A549 (cell line): ENCODE data around the gene PLPPR3. TPM values are rescaled to one million over a fixed set of nuclear protein-coding genes. Genes with fewer than 3 reads are reported as not detected.
A peak's percentile ranks its signal among the peaks of the same experiment; 100 is the strongest.

Source experiments
- ATAC-seq, 2 experiments: fragments of 200-7000 bp in 1 of 2; fragments of >200 bp in 1 of 2; cut with Nextera tagmentation in 1 of 2; cut with Tn5 transposase in 1 of 2; 3 replicates each; pipeline versions ENCODE4 v1.8.0 to v1.9.1; 2018 to 2020; ENCODE audit warnings: mild to moderate bottlenecking in 1 of 2, moderate library complexity in 1 of 2
- CTCF ChIA-PET: fragments of 300-600 bp; sonication (Branson Sonifier 250); formaldehyde crosslinking; extraction: SDS; loops from one replicate; lab custom pipeline; 2021; ENCODE audit warnings: antibody characterized with exemption, inconsistent platforms; lab: Yijun Ruan, JAX
- POLR2A ChIA-PET: fragments of 350-600 bp; formaldehyde crosslinking; extraction: SDS; loops from one replicate; lab custom pipeline; 2021; ENCODE audit warnings: antibody characterized with exemption, inconsistent platforms; lab: Yijun Ruan, JAX
- DNase-seq, 2 experiments: peaks; one replicate each; pipeline versions ENCODE4 v3.0.0 to v3.0.0-alpha.2; 2011 to 2016; ENCODE audit warnings: low read depth in 1 of 2, low spot score in 1 of 2
- FAIRE-seq: peaks from 2 replicates; lab custom pipeline; 2011; peaks lifted over from hg19 to GRCh38; lab: Jason Lieb, UNC
- H3K27ac ChIP-seq, 2 experiments: fragments of >200 bp; sonication (Bioruptor Twin); formaldehyde crosslinking; 3 replicates each; pipeline ENCODE4 v1.5.1; 2016 to 2017
- H3K4me1 ChIP-seq: fragments of >200 bp; sonication (Bioruptor Twin); formaldehyde crosslinking; 3 replicates; pipeline ENCODE4 v1.6.1; 2016
- H3K4me2 ChIP-seq: fragments of >200 bp; sonication (Bioruptor Twin); formaldehyde crosslinking; 3 replicates; pipeline ENCODE4 v1.6.1; 2016
- H3K4me3 ChIP-seq: fragments of >200 bp; sonication (Bioruptor Twin); formaldehyde crosslinking; 3 replicates; pipeline ENCODE4 v1.5.1; 2016
- H3K9me3 ChIP-seq: fragments of >200 bp; sonication (Bioruptor Twin); formaldehyde crosslinking; 3 replicates; pipeline ENCODE4 v1.6.1; 2016
- BCL3 ChIP-seq: fragments of >200 bp; sonication (Bioruptor Twin); formaldehyde crosslinking; IDR thresholded peaks from 3 replicates; pipeline ENCODE4 v1.6.1; 2016
- CHD4 ChIP-seq: fragments of 200-600 bp; sonication (generic); IDR thresholded peaks from 2 replicates; pipeline ENCODE4 v1.6.1; 2016; ENCODE audit warnings: antibody characterized with exemption, mild to moderate bottlenecking, borderline replicate concordance
- E2F6 ChIP-seq: IDR thresholded peaks from 2 replicates; pipeline ENCODE4 v1.6.1; 2012; ENCODE audit warnings: low read depth, borderline replicate concordance
- EHF ChIP-seq: fragments of 250-450 bp; sonication (Bioruptor Pico); IDR thresholded peaks from 2 replicates; pipeline ENCODE4 v1.5.0; 2020; ENCODE audit warnings: mild to moderate bottlenecking
- FOSB ChIP-seq: fragments of 250-450 bp; sonication (Bioruptor Pico); IDR thresholded peaks from 2 replicates; pipeline ENCODE4 v1.5.0; 2020; ENCODE audit warnings: mild to moderate bottlenecking, moderate library complexity
- FOSL2 ChIP-seq, 2 experiments: fragments of 450-650 bp in 1 of 2; fragments of >200 bp in 1 of 2; sonication (Bioruptor Twin) in 1 of 2; formaldehyde crosslinking; IDR thresholded peaks; 2 replicates each; pipeline versions ENCODE4 v1.5.0 to v1.6.1; 2016 to 2020; ENCODE audit warnings: mild to moderate bottlenecking in 1 of 2, moderate library complexity in 1 of 2
- HDAC2 ChIP-seq: fragments of 200-600 bp; sonication (generic); IDR thresholded peaks from 2 replicates; pipeline ENCODE4 v1.6.1; 2016
- HEYL ChIP-seq: fragments of 250-450 bp; sonication (Bioruptor Pico); IDR thresholded peaks from 2 replicates; pipeline ENCODE4 v1.8.0; 2021; ENCODE audit warnings: mild to moderate bottlenecking, moderate library complexity
- HOXA7 ChIP-seq: fragments of 250-450 bp; sonication (Bioruptor Pico); IDR thresholded peaks from 2 replicates; pipeline ENCODE4 v1.5.0; 2020; ENCODE audit warnings: mild to moderate bottlenecking, moderate library complexity
- HOXB13 ChIP-seq: fragments of 250-450 bp; sonication (Bioruptor Pico); IDR thresholded peaks from 2 replicates; pipeline ENCODE4 v1.5.0; 2020; ENCODE audit warnings: low read depth, mild to moderate bottlenecking, moderate library complexity
- HOXB5 ChIP-seq: fragments of 250-450 bp; sonication (Bioruptor Pico); IDR thresholded peaks from 2 replicates; pipeline ENCODE4 v1.5.0; 2020; ENCODE audit warnings: mild to moderate bottlenecking, moderate library complexity
- JUN ChIP-seq, 2 experiments: fragments of >200 bp; sonication (Bioruptor Twin); formaldehyde crosslinking; IDR thresholded peaks; 2 replicates in 1 of 2; 3 replicates in 1 of 2; pipeline ENCODE4 v1.6.1; 2016 to 2017
- KDM1A ChIP-seq: fragments of 200-600 bp; sonication (generic); IDR thresholded peaks from 2 replicates; pipeline ENCODE4 v1.6.1; 2016; ENCODE audit warnings: low read depth, mild to moderate bottlenecking
- MAFK ChIP-seq: fragments of 450-650 bp; IDR thresholded peaks from 2 replicates; pipeline ENCODE4 v1.6.1; 2014; ENCODE audit not compliant: partially characterized antibody
- NPAS2 ChIP-seq: fragments of 250-450 bp; sonication (Bioruptor Pico); IDR thresholded peaks from 2 replicates; pipeline ENCODE4 v1.8.0; 2022; ENCODE audit warnings: mild to moderate bottlenecking, moderate library complexity, borderline replicate concordance
- RAD21 ChIP-seq, 2 experiments: fragments of >200 bp in 1 of 2; sonication (Bioruptor Twin) in 1 of 2; formaldehyde crosslinking in 1 of 2; IDR thresholded peaks in 1 of 2; conservative IDR thresholded peaks in 1 of 2; 2 replicates in 1 of 2; 3 replicates in 1 of 2; pipeline ENCODE4 v1.6.1; 2012 to 2018; ENCODE audit warnings: inconsistent platforms in 1 of 2
- RFX5 ChIP-seq: fragments of 450-650 bp; IDR thresholded peaks from 2 replicates; pipeline ENCODE4 v1.7.1; 2014; ENCODE audit warnings: antibody characterized with exemption, mild to moderate bottlenecking, moderate library complexity
- SREBF2 ChIP-seq: fragments of 450-650 bp; IDR thresholded peaks from 2 replicates; pipeline ENCODE4 v1.6.1; 2014; ENCODE audit warnings: mild to moderate bottlenecking, moderate library complexity
- TFCP2L1 ChIP-seq: fragments of 250-450 bp; sonication (Bioruptor Pico); IDR thresholded peaks from 2 replicates; pipeline ENCODE4 v1.5.0; 2021; ENCODE audit warnings: mild to moderate bottlenecking
- ZC3H11A ChIP-seq: fragments of 450-650 bp; IDR thresholded peaks from 2 replicates; pipeline ENCODE4 v1.6.1; 2014; ENCODE audit warnings: antibody characterized with exemption, mild to moderate bottlenecking
- ZFP36 ChIP-seq: fragments of 450-650 bp; IDR thresholded peaks from 2 replicates; pipeline ENCODE4 v1.6.1; 2014; ENCODE audit warnings: borderline replicate concordance; ENCODE audit not compliant: partially characterized antibody
- WGBS: methylation state at CpG from one replicate; pipeline ENCODE4 v1.1.6; 2017; ENCODE audit errors: missing lambda C conversion rate; 5-methylcytosine and 5-hydroxymethylcytosine counted together
- polyA plus RNA-seq, 4 experiments: library from polyadenylated mRNA; depleted of rRNA in 3 of 4; stranded (reverse); fragments of >200 nt; fragmentation: RNase III in 1 of 4; extraction: RNeasy Plus Mini Kit Qiagen cat#74134 plus additional on column Dnase treatment in 1 of 4; gene quantifications; 2 replicates in 3 of 4; 3 replicates in 1 of 4; pipeline ENCODE4 v1.2.3, GENCODE V29; 2011 to 2017
- TF ChIP-seq, protein P1 (sequence below): fragments of >200 bp; sonication (Bioruptor Twin); formaldehyde crosslinking; IDR thresholded peaks from 3 replicates; pipeline ENCODE4 v1.5.1; 2016
- TF ChIP-seq, protein P2 (sequence below): IDR thresholded peaks from 2 replicates; pipeline ENCODE4 v1.6.1; 2012

Gene PLPPR3
- polyA plus RNA-seq, 2 of the 4 experiments (the other 2 are of a cell fraction): 2.6 to 3.7 TPM

GRCh38 chr19:768424-768823, 53.3 kb downstream of the PLPPR3 start:
- no peak overlapping the region for H3K4me3 ChIP-seq
- peaks cover 18% of the 10 kb centered on the region for H3K4me1 ChIP-seq
- H3K27ac ChIP-seq: peak overlapping the region; percentile 68 to 89
- WGBS: 32% methylated on average over 14 of the region's 14 CpGs
- no peak for FAIRE-seq
- H3K4me2 ChIP-seq: peak overlapping the region; percentile 42
- ATAC-seq: peak; percentile 31 to 53; a peak in 4 of 6 replicates
- peak in 1 of 2 experiments; percentile 70 for DNase-seq
- H3K9me3 ChIP-seq: no peaks in the 10 kb centered on the region
- ChIA-PET CTCF (interaction anchor here (1.6 to 3.1 kb wide), 2 partner anchors 16 to 59 kb away, joined by 10 to 18 read pairs; partner anchors contain the start of gene AZU1), POLR2A (interaction anchor here (2.4 kb wide), 1 partner anchor 16 kb away, joined by 15 read pairs; no protein-coding TSS in a partner anchor)
- no peak for TF ChIP-seq FOSL2 (IDR thresholded peaks at IDR 0.05)
- peak; percentile 55 for TF ChIP-seq FOSL2 (CRISPR knock-in tag; IDR thresholded peaks at IDR 0.05)
- TF ChIP-seq HOXA7 (CRISPR knock-in tag): no peak
- TF ChIP-seq, protein P1, sequence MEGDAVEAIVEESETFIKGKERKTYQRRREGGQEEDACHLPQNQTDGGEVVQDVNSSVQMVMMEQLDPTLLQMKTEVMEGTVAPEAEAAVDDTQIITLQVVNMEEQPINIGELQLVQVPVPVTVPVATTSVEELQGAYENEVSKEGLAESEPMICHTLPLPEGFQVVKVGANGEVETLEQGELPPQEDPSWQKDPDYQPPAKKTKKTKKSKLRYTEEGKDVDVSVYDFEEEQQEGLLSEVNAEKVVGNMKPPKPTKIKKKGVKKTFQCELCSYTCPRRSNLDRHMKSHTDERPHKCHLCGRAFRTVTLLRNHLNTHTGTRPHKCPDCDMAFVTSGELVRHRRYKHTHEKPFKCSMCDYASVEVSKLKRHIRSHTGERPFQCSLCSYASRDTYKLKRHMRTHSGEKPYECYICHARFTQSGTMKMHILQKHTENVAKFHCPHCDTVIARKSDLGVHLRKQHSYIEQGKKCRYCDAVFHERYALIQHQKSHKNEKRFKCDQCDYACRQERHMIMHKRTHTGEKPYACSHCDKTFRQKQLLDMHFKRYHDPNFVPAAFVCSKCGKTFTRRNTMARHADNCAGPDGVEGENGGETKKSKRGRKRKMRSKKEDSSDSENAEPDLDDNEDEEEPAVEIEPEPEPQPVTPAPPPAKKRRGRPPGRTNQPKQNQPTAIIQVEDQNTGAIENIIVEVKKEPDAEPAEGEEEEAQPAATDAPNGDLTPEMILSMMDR: no peak
- TF ChIP-seq E2F6: peak; percentile 29; the same call in 1 of the 2 replicates
- no peak for TF ChIP-seq ZC3H11A
- TF ChIP-seq NPAS2: no peak
- TF ChIP-seq RAD21 (conservative IDR thresholded peaks at IDR 0.05 in 1 of 2, IDR thresholded peaks at IDR 0.05 in 1 of 2): no peak
- no peak for TF ChIP-seq RFX5
- TF ChIP-seq KDM1A: no peak
- TF ChIP-seq SREBF2: no peak
- no peak for TF ChIP-seq ZFP36
- TF ChIP-seq BCL3: no peak
- TF ChIP-seq HEYL (CRISPR knock-in tag): no peak
- TF ChIP-seq, protein P2, sequence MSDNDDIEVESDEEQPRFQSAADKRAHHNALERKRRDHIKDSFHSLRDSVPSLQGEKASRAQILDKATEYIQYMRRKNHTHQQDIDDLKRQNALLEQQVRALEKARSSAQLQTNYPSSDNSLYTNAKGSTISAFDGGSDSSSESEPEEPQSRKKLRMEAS: peak; percentile 43; the same call in 1 of the 2 replicates
- peak; percentile 84 for TF ChIP-seq MAFK
- TF ChIP-seq EHF (CRISPR knock-in tag): no peak
- TF ChIP-seq JUN (IDR thresholded peaks at IDR 0.05): 0 out of 5 replicates have a peak, but pooled peaks of 1 of the 2 experiments have one; percentile 12

DNA sequence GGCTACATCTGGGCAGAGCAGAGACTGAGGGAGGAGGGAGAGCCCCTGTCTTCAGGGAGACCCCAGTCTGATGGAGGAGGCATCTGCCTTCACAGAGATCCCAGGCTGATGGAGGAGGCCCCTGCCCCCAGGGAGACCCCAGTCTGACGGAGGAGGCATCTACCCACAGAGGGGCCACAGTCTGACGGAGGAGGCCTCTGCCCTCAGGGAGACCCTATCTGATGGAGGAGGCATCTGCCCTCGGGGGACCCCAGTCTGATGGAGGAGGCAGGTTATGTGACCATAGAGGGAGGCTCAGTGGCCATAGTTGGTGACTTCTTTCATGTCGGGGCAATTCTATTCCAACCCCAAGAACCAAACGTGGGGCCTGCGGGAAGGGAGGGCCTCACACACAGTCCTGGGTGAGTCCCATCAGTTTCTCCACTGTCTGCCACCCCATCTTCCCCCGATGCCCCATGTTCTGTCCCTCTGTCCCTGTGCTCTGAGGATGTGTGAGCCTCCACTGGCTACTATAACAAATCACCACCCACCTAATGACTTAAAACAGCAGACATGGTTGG, 56.5 kb downstream of the PLPPR3 start:
- CTCF ChIA-PET: no interaction called here
- H3K4me3 ChIP-seq: no peak overlapping the region
- ATAC-seq: peak; percentile 14 to 20; a peak in 4 of 6 replicates

More for the DNA sequence above, 56.5 kb downstream of the PLPPR3 start:
- TF ChIP-seq JUN (IDR thresholded peaks at IDR 0.05) (peak; percentile 47 to 52; a peak in 2 of 5 replicates), EHF (CRISPR knock-in tag) (peak; percentile 53; the same call in 1 of the 2 replicates), ZFP36 (peak; percentile 99), TFCP2L1 (CRISPR knock-in tag) (peak; percentile 92), HOXB5 (peak; percentile 71; the same call in 1 of the 2 replicates), HDAC2 (no peak), CHD4 (no peak), HOXB13 (0 out of 2 replicates have a peak, but pooled peaks have one; percentile 24), KDM1A (no peak), FOSB (CRISPR knock-in tag) (peak; percentile 92), FOSL2 (IDR thresholded peaks at IDR 0.05) (no peak), FOSL2 (CRISPR knock-in tag; IDR thresholded peaks at IDR 0.05) (no peak), E2F6 (no peak), HOXA7 (CRISPR knock-in tag) (peak; percentile 81)
- TF ChIP-seq, all 56 proteins: peak for 8
- DNase-seq: peak in 1 of 2 experiments; percentile 42
- POLR2A ChIA-PET: interaction anchor here (3.1 kb wide), 1 partner anchor 13 kb away, joined by 15 read pairs; no protein-coding TSS in a partner anchor
- Histone ChIP-seq H3K27ac (peak overlapping the region in 1 of 2 experiments; percentile 89; a peak in 3 of 6 replicates), H3K4me2 (no peak overlapping the region), H3K9me3 (no peaks in the 10 kb centered on the region), H3K4me1 (peaks cover 11% of the 10 kb centered on the region; the same call in 2 of the 3 replicates)
- WGBS: 89% methylated on average over 6 of the region's 7 CpGs
- FAIRE-seq: no peak
